Gastrocnemius medialis (tissue), 4 donors: ENCODE measurements around the gene ADAM22. TPM values are rescaled to one million over a fixed set of nuclear protein-coding genes. Genes with fewer than 3 reads are reported as not detected.

ENCODE experiments used
- ATAC-seq, 2 donors: fragments of 150-250 bp; one replicate each; pipeline ENCODE4 v1.9.1; 2016
- DNase-seq, 2 donors: peaks; one replicate each; pipeline ENCODE4 v3.0.0-alpha.2; 2019
- H3K27ac ChIP-seq, 4 donors: fragments of 200-600 bp; sonication (generic); 1 replicate in 1 of 4; 2 replicates in 3 of 4; pipeline ENCODE4 v1.5.1; 2016 to 2018; ENCODE audit warnings: mild to moderate bottlenecking in 2 of 4, moderate library complexity in 1 of 4
- H3K27me3 ChIP-seq, 3 donors: fragments of 200-600 bp; sonication (generic) in 2 of 3; 1 replicate in 1 of 3; 2 replicates in 2 of 3; pipeline versions ENCODE4 v1.5.1 to v1.6.0; 2016 to 2019; ENCODE audit warnings: mild to moderate bottlenecking in 1 of 3, moderate library complexity in 1 of 3
- H3K36me3 ChIP-seq, 2 donors: fragments of 200-600 bp; sonication (generic) in 1 of 2; one replicate each; pipeline ENCODE4 v1.5.1; 2017 to 2018
- H3K4me1 ChIP-seq, 2 donors: fragments of 200-600 bp; sonication (generic) in 1 of 2; one replicate each; pipeline ENCODE4 v1.5.1; 2016 to 2017; ENCODE audit warnings: mild to moderate bottlenecking in 2 of 2
- H3K4me3 ChIP-seq, 4 donors: fragments of 200-600 bp; sonication (generic) in 3 of 4; 1 replicate in 1 of 4; 2 replicates in 3 of 4; pipeline ENCODE4 v1.5.1; 2016 to 2019; ENCODE audit warnings: mild to moderate bottlenecking in 2 of 4
- H3K9me3 ChIP-seq, 3 donors: fragments of 200-600 bp; sonication (generic) in 2 of 3; 1 replicate in 1 of 3; 2 replicates in 2 of 3; pipeline ENCODE4 v1.5.1; 2016 to 2019
- CTCF ChIP-seq, 5 experiments: fragments of 450-650 bp in 3 of 5; fragments of 200-600 bp in 2 of 5; sonication (generic) in 2 of 5; IDR thresholded peaks in 4 of 5; conservative IDR thresholded peaks in 1 of 5; 1 replicate in 4 of 5; 2 replicates in 1 of 5; pipeline ENCODE4 v1.5.1; 2016 to 2019; ENCODE audit warnings: antibody characterized with exemption in 5 of 5, mild to moderate bottlenecking in 3 of 5, moderate library complexity in 3 of 5
- POLR2A ChIP-seq, 2 donors: fragments of 450-650 bp; IDR thresholded peaks; one replicate each; pipeline ENCODE4 v1.6.1; 2017; ENCODE audit warnings: antibody characterized with exemption in 2 of 2, mild to moderate bottlenecking in 2 of 2, moderate library complexity in 2 of 2
- in situ Hi-C, 4 donors: fragments of 200-750 bp; cut with MboI; loops; one replicate each; pipeline versions ENCODE4 v1.15.0 to v1.8.0; 2017; ENCODE audit warnings: low sequenced_read_pairs in 4 of 4
- intact Hi-C: fragments of 100-400 bp; cut with DNase I; formaldehyde crosslinking; loops from one replicate; pipeline ENCODE4 v1.15.1; 2023; ENCODE audit warnings: low total_unique reads
- total RNA-seq, 4 donors: library from RNA; depleted of rRNA; stranded (reverse); fragments of >200 nt; gene quantifications; one replicate each; pipeline versions ENCODE4 v1.1.0 to v1.2.3, GENCODE V29; 2016

Gene ADAM22
- total RNA-seq, 4 donors from 2014 or later, result 0.07 to 0.31 (median 0.14) TPM

- Histone ChIP-seq H3K36me3 (no peaks in the 10 kb centered on the region), H3K9me3 (no peaks in the 10 kb centered on the region), H3K27ac (no peak overlapping the region), H3K4me1 (no peaks in the 10 kb centered on the region), H3K27me3 (no peaks in the 10 kb centered on the region), H3K4me3 (no peak overlapping the region)
- TF ChIP-seq CTCF (IDR thresholded peaks at IDR 0.05 in 4 of 5, conservative IDR thresholded peaks at IDR 0.05 in 1 of 5), result no peak
- TF ChIP-seq POLR2A (IDR thresholded peaks at IDR 0.05), result no peak
- no peak for DNase-seq
- in situ Hi-C loops, result no loop called here
- ATAC-seq, result no peak
- intact Hi-C loops, result no loop called here
These were observed 138.1 kb downstream of the ADAM22 start for GRCh38 chr7:88071994-88072714.

GRCh38 chr7:88072715-88073055 is 138.6 kb downstream of the ADAM22 start:
- TF ChIP-seq CTCF (IDR thresholded peaks at IDR 0.05 in 4 of 5, conservative IDR thresholded peaks at IDR 0.05 in 1 of 5) (no peak), POLR2A (IDR thresholded peaks at IDR 0.05) (no peak)
- H3K27me3 ChIP-seq, result no peaks in the 10 kb centered on the region
- in situ Hi-C loops (no loop called here), intact Hi-C loops (no loop called here)
- H3K36me3 ChIP-seq, result no peaks in the 10 kb centered on the region
- ATAC-seq (no peak), DNase-seq (no peak)
- H3K27ac ChIP-seq, result no peak overlapping the region
- H3K9me3 ChIP-seq, result no peaks in the 10 kb centered on the region
- no peaks in the 10 kb centered on the region for H3K4me1 ChIP-seq
- H3K4me3 ChIP-seq, result no peak overlapping the region

- intact Hi-C loops, result no loop called here
- no peak overlapping the region for H3K4me3 ChIP-seq
- ATAC-seq, result no peak
- no peak overlapping the region for H3K27ac ChIP-seq
- H3K36me3 ChIP-seq, result no peaks in the 10 kb centered on the region
- TF ChIP-seq CTCF (IDR thresholded peaks at IDR 0.05 in 4 of 5, conservative IDR thresholded peaks at IDR 0.05 in 1 of 5) (no peak), POLR2A (IDR thresholded peaks at IDR 0.05) (no peak)
- in situ Hi-C loops, result no loop called here
- no peak for DNase-seq
- H3K9me3 ChIP-seq, result no peaks in the 10 kb centered on the region
- H3K27me3 ChIP-seq, result no peaks in the 10 kb centered on the region
- no peaks in the 10 kb centered on the region for H3K4me1 ChIP-seq
These were observed 139.6 kb downstream of the ADAM22 start for GRCh38 chr7:88073626-88074025.

- Histone ChIP-seq H3K36me3 (no peaks in the 10 kb centered on the region), H3K4me1 (no peaks in the 10 kb centered on the region), H3K27ac (no peak overlapping the region), H3K4me3 (no peak overlapping the region), H3K27me3 (no peaks in the 10 kb centered on the region), H3K9me3 (no peaks in the 10 kb centered on the region)
- no peak for ATAC-seq
- no peak for TF ChIP-seq CTCF (IDR thresholded peaks at IDR 0.05 in 4 of 5, conservative IDR thresholded peaks at IDR 0.05 in 1 of 5)
- TF ChIP-seq POLR2A (IDR thresholded peaks at IDR 0.05), result no peak
- DNase-seq, result no peak
- in situ Hi-C loops, result no loop called here
- intact Hi-C loops, result no loop called here
These were observed 141.2 kb downstream of the ADAM22 start for GRCh38 chr7:88075216-88075615.

GRCh38 chr7:88083883-88084282 is 149.8 kb downstream of the ADAM22 start:
- Histone ChIP-seq H3K27me3 (no peaks in the 10 kb centered on the region), H3K4me1 (no peaks in the 10 kb centered on the region), H3K9me3 (no peaks in the 10 kb centered on the region), H3K4me3 (no peak overlapping the region), H3K27ac (no peak overlapping the region), H3K36me3 (no peaks in the 10 kb centered on the region)
- DNase-seq, result no peak
- in situ Hi-C loops, result no loop called here
- TF ChIP-seq POLR2A (IDR thresholded peaks at IDR 0.05), result no peak
- no peak for TF ChIP-seq CTCF (IDR thresholded peaks at IDR 0.05 in 4 of 5, conservative IDR thresholded peaks at IDR 0.05 in 1 of 5)
- ATAC-seq, result no peak
- intact Hi-C loops, result no loop called here
